Activated CD8-positive, alpha-beta memory T cell treated with anti-CD3 and anti-CD28 coated beads, Interleukin-2, amount 10 ng/mL, durations not matched to agents 7 days and 5 days (primary cell): Measurements from ENCODE around the gene SLC17A3. TPM values are rescaled to one million over a fixed set of nuclear protein-coding genes. Genes with fewer than 3 reads are reported as not detected.

Experiments
- ATAC-seq: fragments of 150-1000 bp; cut with Tn5 transposase; one replicate; pipeline ENCODE4 v1.10.0; 2021; ENCODE audit warnings: moderate library complexity
- CTCF ChIA-PET: fragments of 350-600 bp; sonication (Branson Sonifier 250); formaldehyde crosslinking; loops from one replicate; lab custom pipeline; 2021; ENCODE audit warnings: antibody characterized with exemption; lab: Charles Lee
- DNase-seq: peaks from one replicate; pipeline ENCODE4 v3.0.0-alpha.2; 2020
- H3K27ac Mint-ChIP-seq: one replicate; pipeline ENCODE4 v1.8.0; 2021; ENCODE audit warnings: mild to moderate bottlenecking, mixed read lengths
- H3K27me3 Mint-ChIP-seq: one replicate; pipeline ENCODE4 v1.8.0; 2021; ENCODE audit warnings: mixed read lengths
- H3K36me3 Mint-ChIP-seq: one replicate; pipeline ENCODE4 v1.8.0; 2021; ENCODE audit warnings: mild to moderate bottlenecking, mixed read lengths
- H3K4me1 Mint-ChIP-seq: one replicate; pipeline ENCODE4 v1.8.0; 2021; ENCODE audit warnings: mixed read lengths
- H3K4me3 Mint-ChIP-seq: one replicate; pipeline ENCODE4 v1.8.0; 2021; ENCODE audit warnings: mild to moderate bottlenecking, moderate library complexity, mixed read lengths
- H3K9me3 Mint-ChIP-seq: one replicate; pipeline ENCODE4 v1.8.0; 2022; ENCODE audit warnings: low read depth, mixed read lengths
- total RNA-seq, 2 experiments: library from RNA; stranded (reverse); gene quantifications; one replicate each; pipeline ENCODE4 v1.2.3, GENCODE V29; 2021

The SLC17A3 gene
- total RNA-seq, 2 experiments from 2014 or later, result 0.26 to 0.76 TPM

GRCh38 chr6:25851961-25852360 is 22.1 kb downstream of the SLC17A3 start:
- DNase-seq, result no peak
- CTCF ChIA-PET, result no interaction called here
- Mint-ChIP-seq H3K27ac (no peak overlapping the region), H3K27me3 (peaks cover 7% of the 10 kb centered on the region), H3K9me3 (no peaks in the 10 kb centered on the region), H3K36me3 (no peaks in the 10 kb centered on the region), H3K4me3 (peak overlapping the region; percentile 8), H3K4me1 (peaks cover 10% of the 10 kb centered on the region)
- ATAC-seq, result no peak

GRCh38 chr6:25844518-25844917 is 29.5 kb downstream of the SLC17A3 start:
- ATAC-seq (no peak), DNase-seq (no peak)
- H3K27me3 Mint-ChIP-seq, result peaks cover 11% of the 10 kb centered on the region
- CTCF ChIA-PET, result no interaction called here
- H3K9me3 Mint-ChIP-seq, result no peaks in the 10 kb centered on the region
- H3K27ac Mint-ChIP-seq, result no peak overlapping the region
- H3K4me1 Mint-ChIP-seq, result no peaks in the 10 kb centered on the region
- H3K4me3 Mint-ChIP-seq, result no peak overlapping the region
- no peaks in the 10 kb centered on the region for H3K36me3 Mint-ChIP-seq

- ATAC-seq, result peak; percentile 33
- DNase-seq, result no peak
These were observed 31.5 kb downstream of the SLC17A3 start for GRCh38 chr6:25842526-25842925.

GRCh38 chr6:25835442-25836283 is 38.4 kb downstream of the SLC17A3 start:
- ATAC-seq, result no peak
- Mint-ChIP-seq H3K27ac (no peak overlapping the region), H3K4me3 (no peak overlapping the region), H3K4me1 (peaks cover 2% of the 10 kb centered on the region), H3K27me3 (peaks cover 3% of the 10 kb centered on the region), H3K9me3 (no peaks in the 10 kb centered on the region), H3K36me3 (no peaks in the 10 kb centered on the region)
- no peak for DNase-seq
- CTCF ChIA-PET, result no interaction called here

More at GRCh38 chr6:25842526-25842925, 31.5 kb downstream of the SLC17A3 start:
- Mint-ChIP-seq H3K4me3 (no peak overlapping the region), H3K9me3 (no peaks in the 10 kb centered on the region), H3K4me1 (no peaks in the 10 kb centered on the region), H3K27ac (no peak overlapping the region), H3K36me3 (no peaks in the 10 kb centered on the region), H3K27me3 (peaks cover 7% of the 10 kb centered on the region)
- CTCF ChIA-PET, result no interaction called here

GRCh38 chr6:25834950-25835349 is 39.1 kb downstream of the SLC17A3 start:
- CTCF ChIA-PET, result interaction anchor here (1.2 kb wide), 1 partner anchor 25 kb away, joined by 4 read pairs; no protein-coding TSS in a partner anchor
- no peak overlapping the region for H3K4me3 Mint-ChIP-seq
- no peak for DNase-seq
- no peaks in the 10 kb centered on the region for H3K9me3 Mint-ChIP-seq
- no peak overlapping the region for H3K27ac Mint-ChIP-seq
- H3K36me3 Mint-ChIP-seq, result no peaks in the 10 kb centered on the region
- ATAC-seq, result no peak
- H3K4me1 Mint-ChIP-seq, result peaks cover 4% of the 10 kb centered on the region
- no peaks in the 10 kb centered on the region for H3K27me3 Mint-ChIP-seq

GRCh38 chr6:25833136-25833535 is 40.9 kb downstream of the SLC17A3 start:
- no peaks in the 10 kb centered on the region for H3K9me3 Mint-ChIP-seq
- H3K4me1 Mint-ChIP-seq, result peaks cover 12% of the 10 kb centered on the region
- no peak overlapping the region for H3K4me3 Mint-ChIP-seq
- H3K27ac Mint-ChIP-seq, result no peak overlapping the region
- H3K27me3 Mint-ChIP-seq, result no peaks in the 10 kb centered on the region
- CTCF ChIA-PET, result no interaction called here
- no peaks in the 10 kb centered on the region for H3K36me3 Mint-ChIP-seq
- DNase-seq (no peak), ATAC-seq (no peak)

- ATAC-seq (no peak), DNase-seq (no peak)
- H3K9me3 Mint-ChIP-seq, result peaks cover 3% of the 10 kb centered on the region
- H3K4me1 Mint-ChIP-seq, result peaks cover 12% of the 10 kb centered on the region
- H3K36me3 Mint-ChIP-seq, result peaks cover 3% of the 10 kb centered on the region
- no peak overlapping the region for H3K4me3 Mint-ChIP-seq
- CTCF ChIA-PET, result interaction anchor here (0.9 kb wide), 1 partner anchor 49 kb away, joined by 4 read pairs; no protein-coding TSS in a partner anchor
- H3K27me3 Mint-ChIP-seq, result peaks cover 3% of the 10 kb centered on the region
- no peak overlapping the region for H3K27ac Mint-ChIP-seq
These were observed 41.4 kb downstream of the SLC17A3 start for GRCh38 chr6:25832670-25833069.

GRCh38 chr6:25832307-25832662 is 41.8 kb downstream of the SLC17A3 start:
- no peak for DNase-seq
- no peak for ATAC-seq
- H3K36me3 Mint-ChIP-seq, result peaks cover 3% of the 10 kb centered on the region
- H3K27me3 Mint-ChIP-seq, result peaks cover 3% of the 10 kb centered on the region
- no peak overlapping the region for H3K4me3 Mint-ChIP-seq
- peaks cover 12% of the 10 kb centered on the region for H3K4me1 Mint-ChIP-seq
- CTCF ChIA-PET, result interaction anchor here (0.9 kb wide), 1 partner anchor 50 kb away, joined by 4 read pairs; no protein-coding TSS in a partner anchor
- peaks cover 3% of the 10 kb centered on the region for H3K9me3 Mint-ChIP-seq
- no peak overlapping the region for H3K27ac Mint-ChIP-seq

GRCh38 chr6:25831532-25832306 is 42.3 kb downstream of the SLC17A3 start, which contains the start of gene SLC17A1:
TSS of gene SLC17A1 (minus strand) at chr6:25832052. CDS start at chr6:25830557, 1,495 bp downstream.
- DNase-seq (no peak), ATAC-seq (no peak)
- CTCF ChIA-PET, result interaction anchor here (0.9 kb wide), 1 partner anchor 50 kb away, joined by 4 read pairs; no protein-coding TSS in a partner anchor
- Mint-ChIP-seq H3K4me3 (no peak within 1 kb of the TSS), H3K27ac (no peak within 1 kb of the TSS), H3K27me3 (peaks cover 3% of the 10 kb centered on the region), H3K4me1 (peaks cover 12% of the 10 kb centered on the region), H3K36me3 (peaks cover 3% of the 10 kb centered on the region), H3K9me3 (peaks cover 3% of the 10 kb centered on the region)

GRCh38 chr6:25830458-25830857 is 43.6 kb downstream of the SLC17A3 start:
- CTCF ChIA-PET, result no interaction called here
- Mint-ChIP-seq H3K4me1 (peaks cover 12% of the 10 kb centered on the region), H3K4me3 (no peak overlapping the region), H3K27me3 (peaks cover 9% of the 10 kb centered on the region), H3K27ac (no peak overlapping the region), H3K9me3 (peaks cover 3% of the 10 kb centered on the region), H3K36me3 (peaks cover 7% of the 10 kb centered on the region)
- DNase-seq, result no peak
- ATAC-seq, result no peak

- DNase-seq (no peak), ATAC-seq (peak; percentile 47)
- Mint-ChIP-seq H3K36me3 (peaks cover 11% of the 10 kb centered on the region), H3K4me1 (peaks cover 12% of the 10 kb centered on the region), H3K27me3 (peaks cover 13% of the 10 kb centered on the region), H3K4me3 (no peak overlapping the region), H3K9me3 (peaks cover 3% of the 10 kb centered on the region), H3K27ac (peak overlapping the region; percentile 13)
- CTCF ChIA-PET, result interaction anchor here (0.8 kb wide), 1 partner anchor 74 kb away, joined by 3 read pairs; no protein-coding TSS in a partner anchor
These were observed 44.7 kb downstream of the SLC17A3 start for GRCh38 chr6:25829375-25829774.

GRCh38 chr6:25821341-25821740 is 52.7 kb downstream of the SLC17A3 start:
- no peak overlapping the region for H3K27ac Mint-ChIP-seq
- CTCF ChIA-PET, result no interaction called here
- DNase-seq, result no peak
- no peak overlapping the region for H3K4me3 Mint-ChIP-seq
- H3K9me3 Mint-ChIP-seq, result no peaks in the 10 kb centered on the region
- H3K27me3 Mint-ChIP-seq, result peaks cover 14% of the 10 kb centered on the region
- peak; percentile 20 for ATAC-seq
- H3K36me3 Mint-ChIP-seq, result peaks cover 8% of the 10 kb centered on the region
- peaks cover 8% of the 10 kb centered on the region for H3K4me1 Mint-ChIP-seq

- ATAC-seq (no peak), DNase-seq (no peak)
- peaks cover 2% of the 10 kb centered on the region for H3K4me1 Mint-ChIP-seq
- H3K27me3 Mint-ChIP-seq, result peaks cover 7% of the 10 kb centered on the region
- no peaks in the 10 kb centered on the region for H3K9me3 Mint-ChIP-seq
- no peak overlapping the region for H3K27ac Mint-ChIP-seq
- peaks cover 2% of the 10 kb centered on the region for H3K36me3 Mint-ChIP-seq
- CTCF ChIA-PET, result no interaction called here
- no peak overlapping the region for H3K4me3 Mint-ChIP-seq
These were observed 57.8 kb downstream of the SLC17A3 start for GRCh38 chr6:25816252-25816651.
